Measurements from ENCODE around the gene RANBP2. TPM values are rescaled to one million over a fixed set of nuclear protein-coding genes. Genes with fewer than 3 reads are reported as not detected.
"Not testable (repeated sequence)": the region's sequence is repeated elsewhere in the genome, so short reads cannot be mapped to it uniquely, and the experiment has no call there.

The RANBP2 gene
- total RNA-seq (2014; rRNA removed; shearing (Covaris generic)), result 38.4 and 42.0 TPM in 2 replicates
- polyA plus RNA-seq (2015; cell fraction: cytosol; rRNA removed), result 5.1 and 6.2 TPM in 2 replicates
- polyA plus RNA-seq (2015; cell fraction: nucleus; rRNA removed), result 45.9 and 52.4 TPM in 2 replicates

GRCh38 chr2:108719149-108720044 lies at the start of gene RANBP2:
Gene RANBP2, plus strand, starts transcription at chr2:108719482. Its CDS starts 125 bp downstream, at chr2:108719607.
- peak; percentile 94 for DNase-seq (ENCODE audit: low read depth)

GRCh38 chr2:108670282-108670681 lies 49.0 kb upstream of the RANBP2 start:
- DNase-seq (ENCODE audit: low read depth), result not testable (repeated sequence)

DNA sequence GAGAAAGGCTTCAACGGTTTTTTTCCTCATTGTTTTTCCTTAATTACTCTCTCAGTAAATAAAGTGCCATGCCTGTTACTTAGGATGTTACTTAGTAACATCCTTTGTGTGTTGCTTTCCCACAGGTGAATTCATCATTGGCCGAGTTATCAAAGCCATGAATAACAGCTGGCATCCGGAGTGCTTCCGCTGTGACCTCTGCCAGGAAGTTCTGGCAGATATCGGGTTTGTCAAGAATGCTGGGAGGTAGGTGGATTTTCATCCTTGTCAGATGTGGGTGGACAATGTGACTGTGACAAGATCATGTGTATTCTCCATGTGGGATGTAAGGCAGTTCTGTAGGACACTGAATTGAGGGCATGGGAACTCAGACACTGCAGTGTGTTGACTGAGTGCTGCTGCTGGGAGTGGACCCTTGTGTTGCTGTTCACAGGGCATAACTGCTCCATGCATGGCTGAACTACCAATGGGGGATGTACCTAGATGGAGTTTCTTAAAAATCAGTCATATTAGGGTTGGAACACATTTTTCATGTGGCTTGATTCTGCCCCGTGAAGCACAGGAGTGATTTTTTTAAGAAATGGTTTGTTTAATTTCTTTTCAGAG lies 47.0 kb upstream of the RANBP2 start:
- DNase-seq (ENCODE audit: low read depth), result not testable (repeated sequence)

DNA sequence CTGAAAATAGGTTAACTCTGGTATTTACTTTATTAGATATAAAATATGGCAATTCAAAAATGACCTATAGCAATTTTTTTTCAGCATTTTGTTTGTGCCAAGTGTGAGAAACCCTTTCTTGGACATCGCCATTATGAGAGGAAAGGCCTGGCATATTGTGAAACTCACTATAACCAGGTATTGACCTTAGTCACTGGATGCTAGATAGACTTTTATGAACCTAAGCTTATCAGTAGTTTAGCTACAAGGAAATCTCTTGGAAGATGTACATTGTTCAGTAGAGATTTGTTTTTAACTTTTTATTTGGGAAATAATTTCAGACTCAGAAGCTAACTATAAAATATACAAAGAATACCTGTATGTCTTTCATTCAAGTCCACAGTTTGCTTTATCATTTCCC lies 42.8 kb upstream of the RANBP2 start:
- not testable (repeated sequence) for DNase-seq (ENCODE audit: low read depth)

DNA sequence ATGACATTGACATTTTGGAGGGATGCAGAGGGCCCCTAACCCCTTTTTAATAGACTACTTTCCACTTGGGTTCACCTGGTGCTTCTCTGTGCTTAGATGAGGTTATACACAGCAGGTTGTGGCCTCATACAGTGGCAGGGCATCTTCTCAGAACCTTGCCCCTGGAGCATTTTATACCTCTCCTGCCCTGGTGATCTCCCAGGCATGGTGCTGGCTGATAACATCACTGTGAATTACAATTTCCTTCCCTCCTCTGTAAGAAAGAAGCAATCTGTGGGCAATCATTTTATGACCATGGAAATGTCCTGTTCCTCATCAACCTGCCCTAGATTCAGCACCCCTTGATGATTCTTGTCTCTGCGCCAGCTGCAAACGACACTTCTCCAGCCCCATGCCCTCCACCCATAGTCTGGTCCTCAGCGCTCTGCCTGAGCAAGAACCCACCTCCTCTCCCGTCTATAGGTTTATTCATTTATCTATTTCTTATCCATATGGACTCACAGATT lies 42.0 kb upstream of the RANBP2 start:
- not testable (repeated sequence) for DNase-seq (ENCODE audit: low read depth)

GRCh38 chr2:108678198-108678651 lies 41.1 kb upstream of the RANBP2 start:
- DNase-seq (ENCODE audit: low read depth), result peak; percentile 62

DNA sequence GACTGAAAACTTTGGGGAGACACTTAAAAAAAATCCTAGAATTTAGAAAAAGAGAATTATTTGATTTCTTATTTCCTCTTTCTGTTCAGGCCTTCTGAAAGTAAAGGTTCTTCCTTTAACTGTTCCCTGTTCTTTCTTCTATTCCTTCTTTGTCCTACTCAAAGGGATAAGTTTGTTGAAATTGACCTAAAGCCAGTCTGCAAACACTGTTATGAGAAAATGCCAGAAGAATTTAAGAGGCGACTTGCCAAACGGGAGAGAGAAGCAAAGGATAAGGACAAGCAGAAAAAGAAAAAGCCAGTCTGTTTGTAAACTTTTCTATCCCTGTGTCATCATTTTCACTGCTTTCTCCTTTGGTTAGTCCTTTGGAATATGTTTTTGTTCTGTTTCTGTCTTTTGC lies 38.5 kb upstream of the RANBP2 start:
- not testable (repeated sequence) for DNase-seq (ENCODE audit: low read depth)

DNA sequence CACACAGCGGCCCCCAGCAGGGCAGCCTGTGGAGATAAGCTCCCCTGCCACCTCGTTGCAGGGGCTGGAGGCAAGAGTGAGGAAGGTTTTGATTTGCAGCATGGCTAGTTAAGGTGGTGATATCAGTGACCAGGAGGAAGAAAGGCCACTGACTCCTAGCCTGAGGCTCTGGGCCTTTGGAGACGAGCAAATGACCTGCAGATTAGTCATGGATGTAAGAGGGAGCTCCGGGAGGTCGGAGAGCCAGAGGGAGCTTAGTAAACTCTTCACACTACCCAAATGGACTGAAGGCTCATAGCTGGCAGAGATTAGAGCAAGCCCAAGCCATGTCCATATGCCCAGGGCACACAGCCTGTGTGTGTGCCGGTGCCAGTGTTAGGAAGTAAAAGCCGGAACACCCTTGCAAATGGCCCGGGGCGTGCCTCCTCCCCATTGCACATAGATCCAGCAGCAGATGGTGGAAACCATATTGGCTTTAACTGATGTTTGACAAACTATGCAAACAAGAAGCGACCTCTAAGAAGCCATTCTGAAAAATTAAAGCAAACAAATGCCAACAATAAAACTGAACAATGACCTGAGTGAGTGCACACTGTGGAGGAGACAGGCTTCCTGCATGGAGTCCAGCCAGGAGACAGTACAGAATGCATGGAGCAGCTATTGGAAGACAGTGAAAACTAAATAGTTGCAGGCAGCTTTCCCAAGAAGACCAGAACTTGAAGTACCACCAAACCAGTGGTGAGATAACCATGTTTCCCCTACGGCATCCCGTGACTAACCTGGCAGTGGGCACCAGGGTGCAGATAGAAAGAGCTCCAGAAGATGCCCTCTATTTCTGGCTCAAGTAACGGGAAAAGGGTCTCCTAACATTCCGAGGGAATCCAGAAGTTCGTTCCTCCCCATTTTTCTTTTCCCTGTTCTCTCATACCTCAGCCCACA lies 30.2 kb upstream of the RANBP2 start:
- DNase-seq (ENCODE audit: low read depth), result not testable (repeated sequence)

- DNase-seq (ENCODE audit: low read depth), result not testable (repeated sequence)
These were observed 29.3 kb upstream of the RANBP2 start for GRCh38 chr2:108690001-108690400.

GRCh38 chr2:108691447-108691846 lies 27.8 kb upstream of the RANBP2 start:
- no peak for DNase-seq (ENCODE audit: low read depth)

DNA sequence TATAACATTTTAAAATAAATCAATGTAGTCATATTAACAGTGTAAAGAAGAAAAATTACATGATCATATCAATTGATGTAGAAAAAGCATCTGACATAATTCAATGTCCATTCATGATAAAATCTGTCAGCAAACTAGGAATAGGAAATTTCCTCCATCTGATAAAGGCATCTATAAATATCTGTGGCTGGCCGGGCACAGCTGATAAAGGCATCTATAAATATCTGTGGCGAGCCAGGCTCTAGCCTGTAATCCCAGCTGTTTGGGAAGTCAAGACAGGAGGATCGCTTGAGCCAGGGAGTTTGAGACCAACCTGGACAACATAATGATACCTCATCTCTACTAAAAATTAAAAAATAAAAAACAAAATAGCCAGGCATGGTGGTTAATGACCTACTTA lies 18.1 kb upstream of the RANBP2 start:
- no peak for DNase-seq (ENCODE audit: low read depth)

DNA sequence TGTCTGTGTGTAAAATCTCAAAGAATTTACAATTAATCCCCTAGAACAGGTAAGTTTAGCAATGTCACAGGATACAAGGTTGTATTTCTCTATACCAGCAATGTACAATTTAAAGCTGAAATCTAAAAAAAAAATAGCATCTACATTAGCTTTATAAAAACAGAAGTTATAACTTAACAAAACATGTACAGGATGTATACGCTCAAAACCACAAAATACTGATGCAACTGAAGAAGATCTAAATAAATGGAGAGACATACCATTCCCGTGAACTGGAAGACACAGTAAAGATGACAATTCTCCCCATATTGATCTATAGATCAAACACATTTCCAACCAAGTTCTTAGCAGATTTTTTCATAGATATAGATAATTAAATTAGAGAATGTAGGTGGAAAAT lies 17.5 kb upstream of the RANBP2 start:
- DNase-seq (ENCODE audit: low read depth), result no peak

GRCh38 chr2:108704871-108705270 lies 14.4 kb upstream of the RANBP2 start:
- DNase-seq (ENCODE audit: low read depth), result no peak

DNA sequence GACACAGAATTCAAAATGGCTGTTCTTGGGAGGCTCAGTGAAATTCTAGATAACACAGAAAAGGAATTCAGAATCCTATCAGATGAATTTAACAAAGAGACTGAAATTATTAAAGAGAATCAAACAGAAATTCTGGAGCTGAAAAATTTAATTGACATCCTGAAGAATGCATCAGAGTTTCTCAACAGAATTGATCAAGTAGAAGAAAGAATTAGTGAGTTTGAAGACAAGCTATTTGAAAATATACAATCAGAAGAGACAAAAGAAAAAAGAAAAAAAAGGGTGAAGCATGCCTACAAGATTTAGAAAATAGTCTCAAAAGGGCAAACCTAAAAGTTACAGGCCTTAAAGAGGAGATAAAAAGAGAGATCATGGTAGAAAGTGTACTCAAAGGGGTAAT lies 12.0 kb upstream of the RANBP2 start:
- no peak for DNase-seq (ENCODE audit: low read depth)

DNA sequence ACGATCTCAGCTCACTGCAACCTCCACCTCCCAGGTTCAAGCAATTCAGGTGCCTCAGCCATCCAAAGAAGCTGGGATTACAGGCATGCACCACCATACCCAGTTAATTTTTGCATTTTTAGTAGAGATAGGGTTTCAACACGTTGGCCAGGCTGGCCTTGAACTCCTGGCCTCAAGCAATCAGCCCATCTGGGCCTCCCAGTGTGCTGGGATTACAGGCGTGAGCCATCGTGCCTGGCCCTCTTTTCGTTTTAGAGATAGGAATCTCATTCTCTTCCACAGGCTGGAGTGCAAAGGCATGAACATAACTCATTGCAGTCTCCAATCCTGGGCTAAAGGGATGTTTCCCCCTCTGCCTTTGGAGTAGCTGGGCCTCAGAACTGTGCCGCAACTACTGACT lies 2.3 kb upstream of the RANBP2 start:
- DNase-seq (ENCODE audit: low read depth), result not testable (repeated sequence)

- not testable (repeated sequence) for DNase-seq (ENCODE audit: low read depth)
These were observed 6.8 kb downstream of the RANBP2 start for GRCh38 chr2:108726048-108726447.

GRCh38 chr2:108734656-108735055 lies 15.4 kb downstream of the RANBP2 start:
- peak; percentile 17 for DNase-seq (ENCODE audit: low read depth)

DNA sequence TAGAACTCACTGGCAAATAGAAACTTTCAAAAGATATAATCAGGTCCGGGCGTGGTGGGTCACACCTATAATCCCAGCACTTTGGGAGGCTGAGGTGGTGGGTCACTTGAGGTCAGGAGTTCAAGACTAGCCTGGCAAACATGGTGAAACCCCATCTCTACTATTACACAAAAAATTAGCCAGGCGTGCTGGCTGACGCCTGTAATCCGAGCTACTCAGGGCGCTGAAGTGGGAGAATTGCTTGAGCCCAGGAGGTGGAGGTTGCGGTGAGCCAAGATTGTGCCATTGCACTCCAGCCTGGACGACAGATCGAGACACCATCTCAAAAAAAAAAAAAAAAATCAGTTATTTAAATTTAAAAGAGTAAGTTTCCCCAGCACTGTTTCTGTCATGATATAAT lies 38.7 kb downstream of the RANBP2 start:
- DNase-seq (ENCODE audit: low read depth), result not testable (repeated sequence)

DNA sequence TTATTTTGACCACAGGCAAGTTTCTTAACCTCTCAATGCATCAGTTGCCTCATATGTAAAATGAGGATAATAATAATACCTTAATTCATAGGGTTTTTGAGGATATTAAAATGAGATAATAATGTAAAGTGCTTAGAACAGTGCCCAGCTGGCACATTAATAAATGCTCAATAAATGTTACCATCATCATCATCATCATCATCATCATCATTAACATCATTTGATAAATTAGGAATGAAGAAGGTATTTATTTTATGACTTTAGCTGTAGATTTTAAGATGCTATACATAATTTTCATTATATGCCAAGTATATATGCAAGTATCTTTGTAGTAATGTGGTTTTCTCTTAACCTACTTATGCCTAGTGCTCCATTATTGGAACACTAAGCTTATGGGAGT lies 43.3 kb downstream of the RANBP2 start:
- not testable (repeated sequence) for DNase-seq (ENCODE audit: low read depth)

GRCh38 chr2:108766671-108767070 lies 47.4 kb downstream of the RANBP2 start:
- DNase-seq (ENCODE audit: low read depth), result not testable (repeated sequence)

- not testable (repeated sequence) for DNase-seq (ENCODE audit: low read depth)
These were observed 48.6 kb downstream of the RANBP2 start for GRCh38 chr2:108767859-108768258.
